Duodenal mucosa (tissue), 2 donors: ENCODE results near the gene PRM3.

Source experiments
- H3K27ac ChIP-seq: one replicate; pipeline ENCODE4 v1.7.0; 2013; ENCODE audit warnings: low read depth, low read length
- H3K27me3 ChIP-seq, 2 donors: one replicate each; pipeline ENCODE4 v1.7.0; 2013; ENCODE audit warnings: low read length in 2 of 2, control low read depth in 1 of 2; ENCODE audit not compliant: insufficient read depth in 2 of 2, control insufficient read depth in 1 of 2
- H3K36me3 ChIP-seq, 2 donors: one replicate each; pipeline ENCODE4 v1.7.0; 2013; ENCODE audit warnings: low read length in 2 of 2, control low read depth in 1 of 2; ENCODE audit not compliant: insufficient read depth in 2 of 2, control insufficient read depth in 1 of 2
- H3K4me1 ChIP-seq, 2 donors: one replicate each; pipeline ENCODE4 v1.7.0; 2013; ENCODE audit warnings: low read length in 2 of 2, control low read depth in 1 of 2; ENCODE audit not compliant: insufficient read depth in 2 of 2, control insufficient read depth in 1 of 2
- H3K4me3 ChIP-seq, 2 donors: one replicate each; pipeline ENCODE4 v1.7.0; 2013; ENCODE audit warnings: low read length in 2 of 2, low read depth in 1 of 2
- H3K9ac ChIP-seq, 2 donors: one replicate each; pipeline ENCODE4 v1.7.0; 2013; ENCODE audit warnings: low read length in 2 of 2, low read depth in 1 of 2
- H3K9me3 ChIP-seq, 2 donors: one replicate each; pipeline ENCODE4 v1.7.0; 2013; ENCODE audit warnings: low read length in 2 of 2, control low read depth in 1 of 2; ENCODE audit not compliant: control insufficient read depth in 1 of 2

The PRM3 gene

DNA sequence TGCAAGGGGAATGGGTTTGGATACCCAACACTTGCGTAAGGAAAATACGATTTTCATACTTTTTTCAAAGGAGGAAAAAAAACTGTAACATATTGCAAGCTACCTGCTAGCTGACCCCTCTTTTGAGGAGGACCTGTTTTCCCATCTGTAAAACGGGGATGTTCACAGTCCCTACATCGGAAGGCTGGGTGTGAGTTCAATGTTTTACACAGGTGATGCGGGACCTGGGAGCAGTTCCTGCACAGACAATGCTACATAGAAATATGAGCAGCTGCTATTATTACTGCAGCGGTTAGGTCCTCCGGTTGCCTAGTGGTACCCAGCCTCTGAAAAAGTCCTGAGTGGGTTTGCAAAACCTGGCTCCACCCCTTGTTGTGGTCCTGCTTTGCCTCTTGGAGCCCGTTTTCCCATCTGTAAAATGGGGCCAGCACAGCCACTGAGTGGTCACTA, 20.9 kb downstream of the PRM3 start:
- Histone ChIP-seq H3K36me3 (no peaks in the 10 kb centered on the region), H3K9ac (no peak overlapping the region), H3K4me1 (peaks cover 13 to 14% of the 10 kb centered on the region in 2 donors), H3K9me3 (no peaks in the 10 kb centered on the region), H3K27ac (no peak overlapping the region), H3K4me3 (peak overlapping the region in 1 of 2 donors; percentile 7), H3K27me3 (no peaks in the 10 kb centered on the region)

DNA sequence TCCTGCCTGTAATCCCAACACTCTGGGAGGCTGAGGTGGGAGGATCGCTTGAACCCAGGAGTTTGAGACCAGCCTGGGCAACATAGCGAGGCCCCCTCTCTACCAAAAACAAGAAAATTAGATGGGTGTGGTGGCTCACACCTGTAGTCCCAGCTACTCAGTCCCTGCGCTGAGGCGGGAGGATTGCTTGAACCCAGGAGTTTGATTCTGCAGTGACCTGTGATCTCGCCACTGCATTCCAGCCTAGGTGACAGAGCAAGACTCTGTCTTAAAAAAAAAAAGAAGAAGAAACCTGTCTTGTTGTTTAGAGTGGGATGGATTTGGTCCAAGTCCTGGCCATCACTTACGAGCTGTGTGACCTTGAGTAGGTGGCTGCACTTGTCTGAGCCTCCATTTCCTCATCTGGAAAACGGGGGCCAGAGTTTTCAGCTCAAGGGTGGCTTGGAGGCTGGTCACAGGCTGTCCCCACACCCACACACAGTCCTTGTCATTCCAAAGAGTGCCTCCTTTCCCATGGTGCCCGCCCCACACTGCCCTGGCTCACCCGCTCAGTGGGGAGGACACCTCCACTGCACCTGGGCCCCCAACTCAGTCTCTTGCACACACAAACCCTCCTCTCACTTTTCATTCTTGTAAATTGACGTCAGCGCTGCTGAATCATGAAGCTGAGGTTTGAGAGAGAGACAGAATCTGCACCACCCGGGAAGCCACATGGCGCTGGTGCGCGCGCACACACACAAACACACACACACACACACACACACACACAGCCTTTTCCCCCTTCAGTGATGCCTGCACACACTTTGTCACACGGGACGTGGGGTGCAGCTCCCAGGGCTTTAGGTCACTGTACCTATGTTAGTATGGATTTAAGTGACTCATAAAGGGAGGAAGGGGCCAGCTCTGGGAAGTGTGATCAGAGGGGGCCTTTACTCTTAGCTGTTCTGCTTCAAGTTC, 21.6 kb downstream of the PRM3 start:
- Histone ChIP-seq H3K36me3 (no peaks in the 10 kb centered on the region), H3K4me1 (peaks cover 6 to 7% of the 10 kb centered on the region in 2 donors), H3K9ac (no peak overlapping the region), H3K27me3 (no peaks in the 10 kb centered on the region), H3K4me3 (peak overlapping the region in 1 of 2 donors; percentile 5), H3K9me3 (no peaks in the 10 kb centered on the region), H3K27ac (no peak overlapping the region)

DNA sequence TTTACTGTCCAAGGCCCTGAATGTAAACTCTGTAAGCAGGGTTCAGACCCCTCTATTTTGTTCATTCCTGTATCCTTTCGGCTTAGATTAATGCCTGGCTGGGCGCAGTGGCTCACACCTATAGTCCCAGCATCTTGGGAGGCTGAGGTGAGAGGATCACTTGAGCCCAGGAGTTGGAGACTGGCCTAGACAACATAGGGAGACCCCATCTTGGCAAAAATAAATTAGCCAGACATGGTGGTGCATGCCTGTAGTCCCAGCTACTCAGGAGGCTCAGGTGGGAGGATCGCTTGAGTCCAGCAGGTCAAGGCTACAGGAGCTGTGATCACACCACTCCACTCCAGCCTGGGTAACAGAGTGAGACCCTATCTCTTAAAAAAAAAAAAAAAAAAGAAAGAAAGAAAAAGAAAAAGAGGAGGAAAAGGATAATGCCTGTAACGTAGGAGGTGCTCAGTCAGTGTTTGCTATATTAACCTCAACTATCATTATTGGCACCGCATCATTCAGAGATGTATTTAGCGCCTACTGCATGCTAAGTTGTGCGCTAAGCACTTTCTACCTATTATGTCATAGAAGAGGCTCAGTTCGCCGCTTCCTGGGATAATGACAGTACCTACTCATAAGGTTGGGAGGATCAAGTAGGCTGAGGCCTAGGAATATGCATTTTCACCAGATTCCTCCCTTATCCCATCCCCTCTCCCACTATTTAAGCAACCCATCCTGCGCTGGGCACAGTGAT, 22.5 kb downstream of the PRM3 start:
- no peak overlapping the region for H3K4me3 ChIP-seq
- no peaks in the 10 kb centered on the region for H3K9me3 ChIP-seq
- peaks cover 4 to 7% of the 10 kb centered on the region in 2 donors for H3K4me1 ChIP-seq
- H3K9ac ChIP-seq: no peak overlapping the region
- no peak overlapping the region for H3K27ac ChIP-seq
- H3K27me3 ChIP-seq: no peaks in the 10 kb centered on the region
- H3K36me3 ChIP-seq: no peaks in the 10 kb centered on the region

DNA sequence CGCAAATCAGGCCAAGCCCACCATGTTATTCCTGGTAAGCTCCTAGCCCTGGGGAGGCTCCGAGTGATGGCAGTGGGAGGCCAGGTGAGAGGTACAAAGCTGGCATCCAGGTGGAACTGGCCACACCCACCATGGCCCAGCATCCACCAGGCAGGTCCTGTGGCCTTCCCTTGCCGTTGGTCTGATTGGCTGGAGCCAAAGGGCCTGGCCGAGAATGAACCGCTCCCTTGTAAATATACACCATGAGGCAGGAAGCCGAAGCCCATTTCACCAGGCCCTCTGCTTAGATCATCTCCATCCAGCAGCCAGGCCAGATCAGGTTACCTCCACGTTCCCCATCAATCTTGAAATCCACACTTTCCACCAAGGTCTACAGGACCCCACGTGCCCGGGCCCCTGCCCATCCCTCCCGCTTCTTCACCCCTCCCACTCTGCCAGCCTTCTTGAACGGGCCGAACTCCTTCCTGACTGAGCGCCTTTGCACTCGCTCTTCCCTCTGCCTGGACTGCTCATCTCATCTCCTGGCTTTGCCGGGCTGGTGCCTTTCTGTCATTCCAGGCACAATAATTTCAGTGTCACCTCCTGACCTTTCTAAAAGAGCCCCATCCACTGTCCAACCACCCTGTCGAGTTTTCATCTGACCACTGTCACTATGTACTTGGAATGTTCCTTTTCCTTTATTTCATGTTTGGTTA, 23.2 kb downstream of the PRM3 start:
- Histone ChIP-seq H3K9ac (no peak overlapping the region), H3K27me3 (no peaks in the 10 kb centered on the region), H3K4me3 (no peak overlapping the region), H3K4me1 (peaks cover 4 to 7% of the 10 kb centered on the region in 2 donors), H3K36me3 (no peaks in the 10 kb centered on the region), H3K27ac (no peak overlapping the region), H3K9me3 (no peaks in the 10 kb centered on the region)

DNA sequence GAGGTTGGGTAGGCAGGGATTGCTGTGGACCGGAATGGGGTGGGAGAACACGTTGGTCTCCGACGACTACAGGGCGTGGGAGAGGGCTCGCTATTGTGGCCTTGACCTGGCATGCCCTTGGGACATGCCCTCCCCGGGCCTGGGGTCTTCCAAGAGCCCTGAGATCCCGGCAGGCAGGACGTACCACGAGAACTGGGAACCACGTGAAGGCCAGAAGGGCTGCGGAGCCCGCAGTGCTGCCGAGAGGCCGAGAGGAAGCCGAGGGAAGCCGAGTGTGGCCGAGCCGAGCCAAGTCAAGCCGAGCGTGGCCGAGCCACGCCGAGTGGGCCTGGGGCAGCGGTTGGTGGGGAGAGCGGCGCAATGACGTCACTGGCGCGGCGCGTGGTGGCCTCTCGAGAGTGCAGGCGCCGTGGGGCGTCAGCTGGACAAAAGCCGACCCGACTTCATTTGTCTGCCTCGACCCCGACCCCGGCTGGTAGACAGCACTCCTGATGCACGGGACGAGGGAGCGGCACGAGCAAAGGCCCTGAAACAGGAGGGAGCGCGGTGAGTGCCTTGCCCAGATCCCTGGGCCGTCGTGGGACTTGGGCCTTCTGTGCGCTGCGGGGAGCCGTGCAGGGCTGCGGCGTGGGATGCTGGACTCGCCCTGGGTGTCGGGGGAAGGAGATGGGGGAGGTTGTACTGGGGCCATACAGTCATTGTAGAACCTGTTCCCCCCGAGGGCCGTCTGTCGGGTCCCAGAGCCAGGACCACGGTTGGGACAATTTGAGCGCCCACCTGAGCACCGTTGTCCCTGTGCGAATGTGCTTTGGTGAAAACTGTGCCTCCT, 24.0 kb downstream of the PRM3 start:
- H3K9me3 ChIP-seq: no peaks in the 10 kb centered on the region
- no peaks in the 10 kb centered on the region for H3K36me3 ChIP-seq
- no peak overlapping the region for H3K9ac ChIP-seq
- H3K4me3 ChIP-seq: no peak overlapping the region
- no peaks in the 10 kb centered on the region for H3K27me3 ChIP-seq
- no peak overlapping the region for H3K27ac ChIP-seq
- H3K4me1 ChIP-seq: peaks cover 1 to 7% of the 10 kb centered on the region in 2 donors

DNA sequence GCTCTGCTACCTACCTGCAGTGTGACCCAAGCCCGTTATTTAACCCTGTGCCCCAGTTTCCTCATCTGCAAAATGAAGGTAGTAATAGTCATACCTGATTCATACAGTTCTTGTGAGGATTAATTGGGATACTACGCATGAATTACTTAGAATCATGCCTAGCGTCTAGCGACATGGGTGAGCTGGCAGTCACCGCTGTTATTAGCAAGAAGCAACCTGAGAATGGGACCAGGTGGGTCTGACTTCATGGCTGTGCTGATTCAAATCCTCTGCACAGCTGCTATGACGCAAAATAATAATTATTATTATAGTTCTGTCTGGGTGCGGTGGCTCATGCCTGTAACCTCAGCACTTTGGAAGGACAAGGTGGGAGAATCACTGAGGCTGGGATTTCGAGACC, 25.3 kb downstream of the PRM3 start:
- Histone ChIP-seq H3K9ac (no peak overlapping the region), H3K9me3 (no peaks in the 10 kb centered on the region), H3K4me1 (no peaks in the 10 kb centered on the region), H3K4me3 (no peak overlapping the region), H3K27ac (no peak overlapping the region), H3K36me3 (no peaks in the 10 kb centered on the region), H3K27me3 (no peaks in the 10 kb centered on the region)

DNA sequence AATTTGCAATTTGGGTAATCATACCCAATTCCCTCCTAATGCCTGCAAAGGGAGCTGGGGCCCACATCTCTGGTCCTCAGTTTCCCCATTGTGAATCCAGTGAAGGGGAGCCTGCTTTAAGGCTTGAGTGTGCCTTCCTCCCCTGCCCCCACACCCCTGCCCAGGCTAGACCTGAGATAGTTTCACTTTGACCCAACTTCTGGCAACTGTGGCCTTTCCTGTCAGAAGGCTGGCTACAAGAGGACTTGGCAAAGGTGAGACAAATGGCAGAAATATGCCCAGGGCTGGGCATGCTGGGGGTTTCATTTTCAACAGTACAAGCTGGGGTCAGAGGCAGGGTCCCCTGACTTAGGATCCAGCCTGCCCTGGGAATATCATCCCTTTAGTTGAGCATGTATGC, 27.4 kb downstream of the PRM3 start:
- Histone ChIP-seq H3K4me3 (no peak overlapping the region), H3K27me3 (no peaks in the 10 kb centered on the region), H3K9ac (no peak overlapping the region), H3K9me3 (no peaks in the 10 kb centered on the region), H3K27ac (no peak overlapping the region), H3K4me1 (no peaks in the 10 kb centered on the region), H3K36me3 (no peaks in the 10 kb centered on the region)

DNA sequence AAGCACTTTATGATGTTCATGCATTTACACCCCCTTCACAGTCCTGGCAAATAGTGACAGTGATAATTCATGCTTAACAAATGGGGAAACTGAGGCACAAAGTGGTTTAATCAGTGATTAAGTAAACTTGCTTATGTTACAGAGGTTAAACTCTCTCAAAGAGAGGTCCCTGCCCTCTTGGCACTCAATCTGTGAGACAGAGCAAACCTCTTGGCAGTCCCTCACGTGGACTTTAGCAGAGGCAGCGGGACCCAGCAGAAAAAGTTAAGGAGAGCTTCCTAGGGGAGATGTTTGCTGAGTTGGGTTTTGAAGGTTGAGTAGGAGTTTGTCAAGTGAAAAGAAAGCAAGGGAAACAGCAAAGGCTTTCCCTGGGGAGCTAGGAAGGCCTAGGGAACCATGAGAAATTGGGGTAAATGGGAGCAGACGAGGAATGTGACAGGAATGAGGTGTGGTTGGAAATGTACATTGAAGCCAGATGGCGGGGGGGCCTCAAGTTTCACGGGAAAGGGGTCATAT, 28.1 kb downstream of the PRM3 start:
- Histone ChIP-seq H3K9me3 (no peaks in the 10 kb centered on the region), H3K4me3 (no peak overlapping the region), H3K9ac (no peak overlapping the region), H3K4me1 (peaks cover 0 to 6% of the 10 kb centered on the region in 2 donors), H3K36me3 (no peaks in the 10 kb centered on the region), H3K27me3 (no peaks in the 10 kb centered on the region), H3K27ac (no peak overlapping the region)

DNA sequence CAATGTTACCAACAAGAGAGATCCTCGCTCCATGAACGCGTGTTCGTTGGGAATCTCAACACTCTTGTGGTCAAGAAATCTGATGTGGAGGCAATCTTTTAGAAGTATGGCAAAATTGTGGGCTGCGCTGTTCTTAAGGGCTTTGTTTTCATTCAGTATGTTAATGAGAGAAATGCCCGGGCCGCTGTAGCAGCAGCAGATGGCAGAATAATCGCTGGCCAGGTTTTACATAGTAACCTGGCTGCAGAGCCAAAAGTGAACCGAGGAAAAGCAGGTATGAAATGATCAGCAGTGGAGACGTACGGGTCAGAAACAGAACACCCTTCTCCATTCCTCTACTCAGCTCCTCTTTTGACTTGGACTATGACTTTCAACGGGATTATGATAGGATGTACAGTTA, 30.8 kb downstream of the PRM3 start:
- Histone ChIP-seq H3K27me3 (no peaks in the 10 kb centered on the region), H3K27ac (no peak overlapping the region), H3K4me3 (no peak overlapping the region), H3K36me3 (no peaks in the 10 kb centered on the region), H3K4me1 (peaks cover 0 to 6% of the 10 kb centered on the region in 2 donors), H3K9ac (no peak overlapping the region), H3K9me3 (no peaks in the 10 kb centered on the region)
